DOHH2 (cell line): ENCODE data around the gene KRTAP5-5.

Experiments used
- CTCF ChIP-seq: fragments of 200-600 bp; sonication (generic); IDR thresholded peaks from one replicate; pipeline ENCODE4 v1.5.1; 2014; ENCODE audit warnings: antibody characterized with exemption, mild to moderate bottlenecking, low read depth, low read length; ENCODE audit not compliant: poor library complexity, severe bottlenecking
- EZH2phosphoT487 ChIP-seq: fragments of 200-600 bp; sonication (generic); IDR thresholded peaks from 2 replicates; pipeline ENCODE4 v1.6.1; 2017; ENCODE audit warnings: borderline replicate concordance, mild to moderate bottlenecking, antibody characterized with exemption, low read length, moderate library complexity, mixed read lengths

- no peak for TF ChIP-seq CTCF
- no peak for TF ChIP-seq EZH2phosphoT487
Measured at GRCh38 chr11:1632053-1632714, 2.6 kb downstream of the KRTAP5-5 start.
